GM12873 (cell line): ENCODE measurements around the gene DCLK1.

Source experiments
- CTCF ChIP-seq: IDR thresholded peaks from 2 replicates; pipeline ENCODE4 v1.5.1; 2012; ENCODE audit warnings: low read depth, mild to moderate bottlenecking, moderate library complexity, low read length, control low read depth; ENCODE audit not compliant: insufficient read depth; ENCODE audit errors: missing control alignments

The DCLK1 gene

DNA sequence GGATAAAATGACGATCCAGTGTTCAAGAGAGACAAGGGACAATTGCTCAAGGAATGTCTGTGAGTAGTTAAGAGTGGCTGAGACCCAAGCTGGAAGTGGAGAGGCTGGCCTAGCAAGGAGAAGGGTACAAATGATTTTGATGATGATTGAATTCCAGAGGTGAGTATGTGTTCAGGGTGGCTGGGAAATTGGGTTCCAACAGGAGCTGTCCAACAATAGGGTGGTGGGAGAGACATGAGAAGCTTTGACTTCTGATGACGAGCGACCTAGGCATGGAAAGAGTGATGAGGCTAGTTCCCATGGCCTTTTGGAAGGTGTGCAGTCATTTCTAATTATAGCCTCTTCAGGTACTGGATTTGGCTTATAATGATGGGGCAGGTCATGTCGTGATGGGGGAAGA, 29.1 kb upstream of the DCLK1 start:
- no peak for TF ChIP-seq CTCF

DNA sequence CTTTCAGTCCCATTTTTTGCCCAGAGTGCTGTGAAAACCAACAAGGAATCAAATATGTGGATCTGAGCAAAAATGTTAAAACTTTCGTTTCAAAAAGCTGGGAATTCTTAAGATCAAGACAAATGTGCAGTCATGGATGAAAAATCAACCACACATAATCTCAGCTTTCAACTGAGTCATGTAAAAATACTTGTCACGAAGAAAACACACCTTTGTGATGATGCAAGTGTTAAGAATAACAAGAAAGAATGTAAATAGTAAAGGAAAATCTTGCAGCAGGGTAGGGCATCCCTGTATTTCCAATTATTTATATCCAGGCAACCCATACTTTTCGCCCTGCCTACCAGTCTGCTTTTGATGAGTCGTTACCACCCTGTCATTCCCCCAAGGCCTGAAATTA, 27.4 kb upstream of the DCLK1 start:
- TF ChIP-seq CTCF: no peak

DNA sequence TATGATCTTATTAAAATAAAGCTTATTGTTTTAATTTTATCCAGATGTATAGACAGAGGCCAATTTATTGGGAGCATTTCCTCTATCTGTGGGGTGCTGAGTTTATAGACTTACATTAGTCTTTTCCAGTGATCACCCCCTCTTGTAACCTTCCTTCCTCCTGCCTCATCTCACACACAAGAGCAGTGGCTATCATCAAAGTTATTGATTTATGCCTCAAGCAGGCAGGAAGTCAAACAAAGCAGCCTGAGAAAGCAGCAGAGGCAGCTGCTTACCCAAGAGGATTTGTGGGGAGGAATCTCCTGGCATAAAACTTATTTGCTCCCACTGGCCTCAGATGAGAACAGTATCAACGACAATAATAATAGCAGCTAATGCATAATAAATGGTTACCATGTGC, 26.3 kb upstream of the DCLK1 start:
- TF ChIP-seq CTCF: no peak

DNA sequence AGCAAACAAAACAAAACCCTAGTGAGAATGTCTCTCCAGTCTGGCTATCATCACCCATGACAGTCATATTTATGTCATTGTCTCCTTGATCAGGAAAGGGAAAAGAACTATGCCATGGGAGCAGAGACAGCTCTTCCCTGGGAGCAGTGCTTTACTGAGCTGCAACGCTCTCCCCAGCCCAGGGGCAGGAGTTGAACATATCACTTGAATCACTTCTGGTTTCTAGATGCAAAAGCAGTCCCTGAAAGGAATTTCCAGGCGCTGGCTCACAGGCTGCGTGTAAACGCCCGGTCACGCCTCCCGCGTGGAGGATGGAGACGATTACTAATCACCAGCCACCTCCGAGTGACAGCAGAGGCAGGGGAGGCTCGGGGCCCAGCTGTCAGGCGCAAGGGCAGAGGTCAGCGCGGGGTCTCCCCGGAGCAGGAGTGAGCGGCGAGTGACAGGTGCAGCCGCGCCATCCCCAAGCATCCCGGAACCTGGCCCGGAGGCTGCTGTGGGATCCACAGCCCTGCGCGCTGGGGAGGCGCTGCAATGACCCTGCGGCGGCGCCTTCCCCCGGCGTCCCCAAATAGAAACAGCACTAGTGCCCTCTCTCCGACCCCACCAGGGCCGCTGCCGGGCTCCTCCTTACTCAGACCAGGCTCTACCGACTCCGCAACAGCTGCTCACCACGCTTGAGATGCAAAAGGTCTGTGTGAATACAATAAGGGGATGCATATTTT, 23.5 kb upstream of the DCLK1 start:
- no peak for TF ChIP-seq CTCF

- TF ChIP-seq CTCF: no peak
Observed at GRCh38 chr13:36151591-36151990, 20.4 kb upstream of the DCLK1 start.

DNA sequence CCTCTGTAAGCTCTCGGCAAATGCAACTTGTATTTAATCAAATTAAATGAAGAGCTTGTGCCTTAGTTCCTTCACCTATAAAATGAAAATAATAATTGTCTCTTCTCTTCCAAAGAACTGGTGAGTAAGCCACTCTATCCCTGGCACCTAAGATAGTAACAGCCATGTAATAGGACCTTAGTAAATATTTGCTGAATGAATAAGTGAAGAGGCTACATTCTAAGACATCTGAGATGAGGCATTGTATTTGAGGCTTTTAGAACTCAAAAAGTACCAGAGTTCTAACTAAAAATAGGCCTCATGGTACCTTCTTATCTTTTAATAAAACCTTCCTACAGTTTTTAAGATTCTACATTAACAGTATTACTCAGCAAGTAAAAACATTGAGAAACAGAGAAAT, 17.3 kb upstream of the DCLK1 start:
- no peak for TF ChIP-seq CTCF

DNA sequence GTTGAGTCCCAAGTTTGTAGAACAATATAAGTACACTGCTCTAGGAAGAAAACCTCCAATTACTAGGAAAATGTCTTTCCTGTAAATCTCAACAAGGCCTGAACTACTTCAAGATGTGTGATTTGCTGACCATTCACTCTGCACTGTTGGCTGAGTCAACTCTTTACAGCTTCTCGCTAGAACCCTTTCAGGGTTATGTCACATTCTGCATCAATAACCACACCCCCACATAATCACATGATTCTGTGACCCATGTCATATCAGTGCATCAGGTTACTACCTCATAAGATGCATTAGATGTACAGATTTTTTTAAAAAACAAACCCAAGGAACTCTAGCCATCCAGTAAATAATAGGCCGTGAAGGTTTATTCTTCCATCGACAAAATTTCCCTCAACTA, 16.1 kb upstream of the DCLK1 start:
- no peak for TF ChIP-seq CTCF
